Stimulated activated CD4-positive, alpha-beta T cell treated with anti-CD3 and anti-CD28 coated beads, Interleukin-15, amount 100 ng/mL, for 48 hours (primary cell): ENCODE measurements around the gene ATG4B.
"Not testable (repeated sequence)": the region's sequence is repeated elsewhere in the genome, so short reads cannot be mapped to it uniquely, and the experiment has no call there.

Experiments
- DNase-seq, 2 donors: peaks; one replicate each; pipeline ENCODE4 v3.0.0-alpha.2; 2020; ENCODE audit warnings: low read depth in 2 of 2

The ATG4B gene

DNA sequence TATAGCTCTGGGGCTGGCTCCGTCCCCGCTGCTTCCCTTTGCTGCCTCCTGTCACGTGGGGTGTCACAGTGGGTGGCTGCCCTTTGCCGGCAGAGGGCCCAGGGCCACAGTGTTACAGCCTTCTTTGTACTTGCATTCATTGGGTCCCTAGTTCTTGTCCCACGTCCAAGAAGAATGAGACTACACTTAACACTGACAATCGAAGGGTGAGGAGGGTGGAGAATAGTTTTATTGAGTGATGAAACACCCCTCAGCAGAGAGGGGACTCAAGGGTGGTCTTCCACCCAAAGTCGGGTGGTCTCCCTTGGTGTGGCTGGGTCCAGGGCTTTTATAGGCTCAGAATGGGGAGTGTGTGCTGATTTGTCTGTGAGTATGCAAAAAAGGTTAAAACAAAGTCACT is 1.9 kb downstream of the ATG4B start:
- no peak for DNase-seq

DNA sequence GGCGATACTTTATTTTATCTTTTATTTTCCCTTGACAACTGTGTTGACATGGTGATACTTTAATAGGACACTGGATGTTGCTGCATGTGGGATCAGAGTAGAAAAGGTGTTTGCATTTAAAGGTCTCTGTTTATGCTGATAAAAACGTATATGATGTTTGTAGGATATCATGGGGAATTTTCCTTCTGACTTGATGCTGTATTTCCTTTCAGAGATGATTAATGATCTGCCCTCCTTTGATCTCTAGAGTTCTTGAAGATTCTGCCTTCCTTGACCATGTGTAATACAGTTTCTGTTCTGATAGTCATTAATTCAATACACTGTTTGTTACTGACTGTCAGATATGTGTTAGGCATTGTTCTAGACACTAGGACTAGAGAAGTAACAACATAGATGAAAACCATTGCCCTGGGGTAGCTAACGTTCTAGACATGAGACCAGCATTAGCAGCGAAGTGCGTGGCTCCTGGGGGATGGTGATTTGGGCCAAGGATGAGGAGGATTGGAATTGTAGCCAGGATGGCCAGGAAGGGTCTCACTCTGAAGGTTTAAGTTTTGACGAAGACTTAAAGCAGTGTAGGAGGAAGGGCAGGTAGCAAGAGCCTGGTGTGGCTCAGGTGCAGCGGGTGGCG is 2.8 kb downstream of the ATG4B start:
- no peak for DNase-seq

DNA sequence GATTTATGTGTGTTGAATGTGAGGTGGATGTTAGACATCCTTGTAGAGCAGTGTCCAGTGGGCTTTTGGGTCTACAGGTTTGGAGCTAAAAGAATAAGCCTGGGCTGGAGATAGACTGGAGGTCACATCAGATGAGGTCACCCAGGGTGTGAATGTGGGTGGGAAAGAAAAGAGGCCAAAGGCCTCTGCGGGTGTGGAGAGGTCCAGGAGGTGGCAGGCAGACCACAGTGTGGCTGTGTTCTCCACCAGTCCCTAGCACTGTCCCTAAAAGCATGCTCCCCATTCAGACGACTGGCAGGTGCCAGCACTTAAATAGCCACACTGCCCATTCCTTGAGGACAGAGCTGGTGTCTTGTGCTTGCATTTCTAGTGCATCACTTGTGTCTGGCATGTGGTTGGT is 4.1 kb downstream of the ATG4B start:
- DNase-seq = no peak

DNA sequence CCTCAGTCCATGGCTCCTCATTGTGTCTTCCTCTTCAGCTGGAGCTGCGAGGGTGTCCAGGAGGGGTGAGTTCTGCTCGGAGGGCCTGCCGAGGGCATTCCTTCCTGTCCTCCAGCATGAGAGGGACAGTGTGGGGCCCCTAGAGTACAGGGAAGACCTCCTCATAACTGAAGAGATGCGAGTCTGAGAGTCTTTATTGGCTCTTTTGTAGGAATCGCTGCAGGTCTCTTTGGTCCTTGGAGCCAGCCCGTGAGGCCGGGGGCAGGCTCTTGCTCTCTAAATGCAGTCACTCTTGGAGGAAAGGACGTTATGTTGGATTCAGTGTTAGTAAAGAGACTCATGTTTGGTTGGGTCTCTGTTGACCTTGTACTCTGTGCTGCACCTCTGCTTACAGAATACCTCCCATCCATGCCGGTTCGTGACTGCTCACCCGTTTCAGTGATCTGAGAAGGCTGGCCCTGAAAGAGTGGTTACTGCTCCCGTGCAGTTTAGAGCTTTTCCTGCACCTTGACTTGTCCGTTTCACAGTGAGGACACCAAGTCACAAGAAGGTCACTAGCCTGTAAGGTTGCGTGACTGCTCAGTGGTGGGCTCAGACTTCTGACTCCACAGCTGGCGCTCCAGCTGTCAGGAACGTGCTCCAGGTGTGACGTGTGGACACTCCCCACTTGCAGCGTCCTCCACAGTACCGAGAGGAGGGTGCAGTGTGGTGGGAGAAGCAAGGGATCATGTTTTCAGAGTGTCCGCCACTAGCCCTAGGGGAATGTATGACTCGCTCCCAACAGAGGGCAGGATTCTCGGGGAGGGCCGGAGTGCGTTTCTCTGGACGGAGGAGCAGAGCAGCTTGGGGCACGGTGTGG is 7.8 kb downstream of the ATG4B start:
- no peak for DNase-seq

DNA sequence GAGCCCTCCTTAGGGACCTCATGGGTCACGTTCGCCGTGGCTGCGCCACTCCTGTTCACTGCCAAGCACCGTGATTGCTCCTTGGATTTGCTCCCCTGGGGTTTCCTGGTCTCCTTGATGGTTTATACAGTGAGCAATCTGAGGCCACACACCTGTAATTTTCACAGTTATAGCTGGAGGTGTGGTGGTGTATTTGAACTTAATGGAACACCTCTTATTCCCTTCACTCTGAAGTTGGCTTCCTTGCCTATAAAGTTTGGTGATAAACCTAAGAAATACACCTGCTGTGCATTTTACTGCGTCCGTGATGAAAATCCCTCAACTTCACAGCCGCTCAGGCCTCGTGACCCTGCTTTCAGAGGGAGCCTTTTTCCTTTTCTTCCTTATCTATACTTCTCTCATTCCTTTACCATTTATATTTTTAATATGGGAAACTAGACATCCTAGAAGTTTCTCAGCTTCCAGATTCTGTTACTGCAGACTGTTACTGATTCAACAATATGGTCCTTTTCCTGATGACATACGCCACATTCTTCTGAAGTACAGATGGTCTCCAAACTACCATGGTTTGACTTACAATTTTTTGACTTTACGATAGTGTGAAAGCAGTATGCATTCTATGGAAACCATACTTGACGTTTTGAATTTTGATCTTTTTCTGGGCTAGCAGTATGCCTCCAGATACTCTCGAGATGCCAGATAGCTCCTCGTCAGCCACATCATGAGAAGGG is 8.6 kb downstream of the ATG4B start:
- no peak for DNase-seq

DNA sequence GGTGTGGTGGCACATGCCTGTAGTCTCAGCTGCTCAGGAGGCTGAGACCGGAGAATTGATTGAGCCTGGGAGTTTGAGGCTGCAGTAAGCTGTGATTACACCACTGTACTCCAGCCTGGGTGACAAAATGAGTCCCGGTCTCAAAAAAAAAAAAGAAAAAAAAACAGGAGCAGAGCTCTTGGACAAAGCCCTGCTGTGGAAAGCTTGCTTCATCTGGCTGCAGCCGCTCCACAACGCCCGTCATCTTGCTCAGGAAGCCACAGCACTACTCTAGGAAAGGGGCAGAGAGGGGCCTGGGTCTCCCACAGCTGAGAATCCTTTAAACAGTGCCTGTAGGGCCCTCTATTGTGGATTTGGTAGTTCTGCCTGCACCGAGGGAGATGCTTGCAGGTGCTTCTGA is 11.0 kb downstream of the ATG4B start:
- no peak for DNase-seq

DNA sequence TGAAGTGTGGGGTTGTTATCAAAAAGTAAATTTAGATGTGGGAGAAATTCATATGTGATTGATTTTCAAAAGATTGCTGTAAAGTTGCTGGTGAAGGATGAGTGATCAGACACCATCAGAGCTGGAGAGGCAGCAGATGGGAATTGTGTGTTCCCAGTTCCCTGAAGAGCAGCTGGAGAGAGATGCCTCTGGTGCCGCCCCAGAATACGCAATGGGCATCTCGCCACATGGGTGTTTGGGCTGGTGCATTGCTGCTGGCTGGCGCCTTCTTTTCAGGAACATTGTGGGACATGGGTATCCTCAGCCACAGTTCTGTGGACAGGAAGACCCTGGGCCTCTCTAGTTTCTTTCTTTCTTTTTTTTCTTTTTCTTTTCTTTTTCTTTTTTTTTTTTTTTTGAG is 11.9 kb downstream of the ATG4B start:
- no peak for DNase-seq

DNA sequence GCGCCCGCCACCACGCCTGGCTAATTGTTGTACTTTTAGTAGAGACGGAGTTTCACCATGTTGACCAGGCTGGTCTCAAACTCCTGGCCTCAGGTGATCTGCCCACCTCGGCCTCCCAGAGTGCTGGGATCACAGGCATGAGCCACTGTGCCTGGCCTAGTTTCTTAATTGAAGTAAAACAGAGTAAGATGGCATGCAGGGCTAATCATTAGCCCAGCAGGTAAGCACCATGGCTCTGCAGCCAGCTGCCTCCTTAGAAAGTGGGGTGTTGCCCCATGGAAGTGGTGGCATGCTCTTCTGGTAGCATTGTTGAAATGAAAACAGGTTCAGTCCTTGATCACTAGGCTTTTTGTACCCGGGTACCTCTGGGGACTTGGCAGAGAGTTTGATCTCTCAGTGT is 12.4 kb downstream of the ATG4B start:
- DNase-seq = no peak

DNA sequence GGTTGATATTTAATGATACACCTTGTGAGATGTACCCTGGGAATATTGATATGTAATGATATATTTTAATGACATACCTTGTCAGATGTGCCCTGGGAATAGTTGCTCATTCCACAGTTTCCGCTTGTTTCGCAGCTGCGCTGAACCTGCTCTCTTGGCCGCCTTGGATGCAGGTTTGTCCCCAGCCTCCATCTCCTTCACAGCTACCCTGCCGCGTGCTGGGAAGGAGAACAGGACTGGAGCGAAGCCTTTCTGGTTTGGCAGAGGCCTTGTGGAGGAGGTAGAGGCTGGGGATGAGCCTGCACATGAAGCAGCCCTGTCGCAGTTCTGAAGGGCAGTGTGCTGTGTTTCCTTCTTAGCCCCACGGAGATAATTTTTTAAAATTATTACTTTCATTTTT is 14.6 kb downstream of the ATG4B start:
- DNase-seq = no peak

DNA sequence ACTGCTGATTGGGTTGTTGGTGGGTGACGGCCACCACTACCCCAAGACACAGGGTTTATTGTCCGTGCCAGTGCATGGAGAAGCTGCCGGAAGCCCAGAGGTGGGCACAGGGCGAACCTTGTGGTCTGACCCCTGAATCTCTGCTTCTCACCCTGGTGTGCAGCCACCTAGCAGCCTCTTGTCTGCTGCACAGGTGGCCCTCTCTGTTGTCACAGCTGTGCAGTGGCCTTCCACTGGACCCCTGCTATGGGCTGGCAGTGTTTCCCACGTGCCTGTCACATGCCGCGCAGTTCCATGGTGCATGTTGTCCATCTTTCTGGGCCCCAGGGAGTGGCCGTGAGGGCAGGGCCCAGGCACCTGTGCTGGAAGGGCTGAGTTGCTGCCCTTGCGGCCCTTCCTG is 15.2 kb downstream of the ATG4B start:
- DNase-seq = no peak

DNA sequence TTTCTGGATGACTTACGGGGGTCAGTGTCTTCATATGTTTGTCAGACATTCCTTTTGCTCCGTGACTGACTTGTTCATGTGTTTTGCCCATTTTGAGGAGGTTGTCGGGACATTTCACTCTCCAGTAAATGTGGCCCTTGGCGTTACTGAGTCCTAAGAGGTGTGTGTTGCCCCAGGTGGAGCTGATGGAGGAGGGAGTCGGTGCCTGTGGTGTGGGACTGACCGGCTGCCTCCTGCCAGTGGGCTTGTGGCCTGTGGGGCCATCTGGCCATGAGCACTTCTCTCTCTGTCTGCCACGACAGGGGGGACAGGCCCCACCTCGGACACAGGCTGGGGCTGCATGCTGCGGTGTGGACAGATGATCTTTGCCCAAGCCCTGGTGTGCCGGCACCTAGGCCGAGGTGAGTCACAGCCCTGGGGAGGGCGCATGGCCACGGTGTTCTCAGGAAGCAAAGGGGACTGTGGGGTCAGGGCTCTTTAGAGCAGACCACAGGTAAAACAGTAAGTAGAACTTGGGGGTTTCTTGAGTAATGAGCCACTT is 15.8 kb downstream of the ATG4B start:
- no peak for DNase-seq

DNA sequence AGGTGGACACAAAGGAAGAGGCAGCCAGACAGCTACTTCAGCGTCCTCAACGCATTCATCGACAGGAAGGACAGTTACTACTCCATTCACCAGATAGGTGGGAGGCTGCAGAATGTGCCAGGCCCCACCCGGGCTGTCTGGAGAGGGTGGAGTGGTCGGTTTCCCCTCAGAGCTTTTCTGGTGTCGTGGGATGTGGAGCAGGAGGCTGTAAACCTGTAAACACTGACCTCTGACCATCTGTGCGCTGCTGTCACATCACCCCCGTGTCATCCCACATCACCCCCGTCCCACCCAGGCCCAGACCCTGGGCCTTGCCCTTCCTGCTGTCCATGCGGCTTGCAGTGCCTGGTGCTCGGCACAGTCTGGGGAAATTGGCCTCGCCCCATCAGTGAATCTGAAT is 17.1 kb downstream of the ATG4B start:
- DNase-seq = no peak

DNA sequence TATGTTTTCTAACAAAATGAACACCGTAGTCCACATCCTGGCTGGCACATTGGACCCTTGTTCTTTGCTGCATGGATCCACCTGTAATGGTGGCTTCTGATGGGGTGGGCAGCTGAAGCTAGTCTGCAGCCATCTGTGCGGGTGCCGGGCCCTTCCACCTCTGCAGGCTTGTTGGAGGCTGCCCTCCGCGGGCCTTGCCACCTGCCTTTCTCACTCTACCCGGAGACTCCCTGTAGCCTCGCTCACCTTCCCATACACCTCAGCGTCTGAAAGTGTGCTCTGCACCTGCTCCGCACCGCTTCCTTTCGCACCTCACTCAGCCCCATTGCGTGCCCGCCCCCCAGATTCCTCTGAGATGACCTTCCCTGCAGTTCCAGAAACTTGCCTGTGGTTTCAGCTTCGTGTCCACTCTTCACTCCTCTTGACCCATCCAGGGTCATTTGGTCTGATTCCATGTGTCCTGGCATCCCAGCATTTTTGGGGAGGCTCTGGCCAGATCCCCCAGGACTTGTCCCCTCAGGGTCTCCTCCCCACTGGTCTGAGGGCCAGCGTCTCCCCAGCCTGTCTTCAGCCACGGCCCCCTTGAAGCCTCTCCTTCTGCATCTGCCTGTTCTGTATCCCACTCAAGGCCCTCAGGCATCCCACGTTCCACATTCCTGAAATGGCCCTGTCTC is 18.2 kb downstream of the ATG4B start:
- DNase-seq = no peak

DNA sequence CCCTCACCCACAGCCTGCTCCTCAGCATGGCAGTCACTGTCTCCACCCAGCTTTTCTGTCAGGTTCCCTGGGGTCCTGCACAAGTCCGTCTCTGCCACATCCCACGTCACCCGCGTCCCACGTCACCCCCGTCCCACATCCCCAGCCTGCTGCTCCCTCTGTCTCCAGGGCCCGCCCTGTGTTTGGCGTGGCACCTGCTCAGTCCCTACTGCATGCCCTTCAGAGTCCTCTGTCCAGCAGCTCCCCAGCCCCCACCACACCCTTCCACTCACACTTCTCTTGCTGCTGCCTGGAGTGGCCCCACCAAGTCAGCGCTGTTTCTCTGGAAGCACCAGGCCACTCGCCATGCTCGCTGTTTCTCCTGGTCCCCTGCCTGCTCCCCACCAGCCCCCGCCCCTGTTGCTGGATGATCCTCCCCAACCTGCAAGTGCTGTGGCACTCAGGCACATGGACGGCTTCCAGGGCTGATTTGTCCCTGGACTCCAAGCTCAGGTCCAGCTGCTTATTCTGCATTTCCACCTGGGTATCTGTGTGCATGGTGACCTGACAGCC is 18.8 kb downstream of the ATG4B start:
- no peak for DNase-seq

DNA sequence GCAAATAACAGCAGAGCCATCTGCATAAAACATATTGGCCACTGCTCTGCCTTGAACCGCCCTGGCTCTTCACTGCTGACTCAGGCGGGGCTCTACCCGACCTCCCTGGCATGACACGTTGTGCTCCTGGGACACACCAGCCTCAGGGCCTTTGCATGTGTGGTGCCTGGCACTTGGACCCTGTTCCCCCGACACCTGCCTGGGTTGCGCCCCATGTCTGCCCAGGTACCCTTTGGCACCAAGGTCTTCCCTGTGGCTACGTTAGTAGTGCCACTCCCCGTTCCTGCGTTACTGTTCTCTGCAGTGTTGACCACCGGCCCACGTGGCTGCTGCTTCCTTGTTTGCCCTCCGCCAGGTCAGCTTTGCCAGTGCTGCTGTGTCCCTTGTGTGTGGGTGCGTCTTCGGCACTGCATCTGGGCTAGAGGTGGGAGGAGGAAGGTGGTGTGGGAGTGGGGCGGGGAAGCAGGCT is 20.3 kb downstream of the ATG4B start:
- no peak for DNase-seq

DNA sequence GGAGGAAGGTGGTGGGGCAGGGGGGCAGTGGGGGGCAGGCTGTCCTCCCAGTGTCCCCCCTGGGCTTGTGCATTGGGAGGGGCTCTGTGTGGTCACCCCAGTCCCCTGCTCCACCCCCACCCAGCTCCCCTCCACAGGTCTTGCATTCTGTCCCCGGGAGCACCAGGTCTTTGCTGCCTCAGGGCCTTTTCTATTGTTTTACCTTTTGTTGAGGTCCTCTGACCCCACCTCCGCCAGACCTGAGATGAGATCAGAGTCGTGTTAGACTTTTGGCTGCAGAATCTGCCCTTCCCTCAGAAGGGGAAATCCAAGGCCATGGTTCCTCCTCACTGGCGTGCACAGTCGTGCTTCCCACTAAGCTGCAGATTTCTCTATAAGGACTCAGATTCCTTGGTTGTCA is 20.8 kb downstream of the ATG4B start:
- DNase-seq = no peak

DNA sequence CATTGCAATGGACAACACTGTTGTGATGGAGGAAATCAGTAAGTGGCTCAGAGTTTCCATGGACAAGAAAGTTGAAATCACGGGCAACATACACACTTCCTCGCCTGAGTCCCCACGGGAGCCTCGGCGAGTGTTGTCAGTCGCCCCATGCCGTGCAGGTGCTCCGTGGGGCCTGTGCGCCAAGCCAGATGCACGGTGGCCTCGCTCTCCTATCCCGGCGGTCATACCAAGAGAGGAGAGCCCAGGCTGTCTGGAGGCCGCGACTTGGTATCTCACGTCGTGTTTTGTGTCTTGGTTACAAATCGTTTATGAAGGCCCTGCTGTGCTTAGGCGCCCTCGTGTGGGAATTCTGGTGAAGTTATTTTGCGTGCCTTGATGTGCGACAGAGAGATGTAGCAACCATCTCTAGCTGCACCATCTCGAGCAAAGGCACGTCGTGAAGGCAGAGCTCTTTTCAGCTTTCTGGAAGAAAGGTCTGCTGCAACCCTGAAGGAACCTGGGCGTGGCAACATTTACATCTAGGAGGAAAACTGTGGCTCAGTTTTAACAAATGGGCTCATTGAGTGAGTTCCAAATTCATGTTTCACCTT is 21.8 kb downstream of the ATG4B start:
- DNase-seq = peak in 1 of 2 donors; percentile 20

DNA sequence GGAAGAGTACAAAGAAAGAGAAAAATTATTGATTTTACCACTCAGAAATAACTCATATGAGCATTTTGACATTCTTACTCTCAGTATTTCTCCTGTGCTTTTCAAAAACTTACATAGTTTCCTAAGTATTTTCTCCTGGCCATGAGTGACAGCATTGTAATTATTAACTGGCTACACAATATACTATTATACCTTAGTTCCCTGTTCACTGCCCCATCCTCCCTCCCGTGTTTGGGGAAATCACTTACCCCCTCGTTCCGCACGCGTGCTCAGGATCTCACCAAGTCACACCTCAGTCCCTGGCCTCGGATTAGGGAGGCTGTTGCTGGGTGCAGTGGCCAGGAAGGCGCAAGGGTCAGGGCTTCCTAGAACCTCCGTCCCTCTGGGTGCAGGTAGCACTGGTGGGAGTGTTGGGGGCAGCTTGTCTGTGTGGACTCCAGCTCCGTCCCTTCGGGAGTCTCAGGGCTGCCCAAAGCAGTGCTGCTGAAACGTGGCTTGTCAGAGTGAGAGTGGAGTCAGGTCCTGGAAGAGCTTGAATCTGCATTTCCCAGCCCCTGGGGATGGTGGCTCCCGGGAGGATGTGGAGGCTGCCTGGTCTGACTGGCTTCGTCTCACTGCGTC is 23.2 kb downstream of the ATG4B start:
- DNase-seq = no peak

DNA sequence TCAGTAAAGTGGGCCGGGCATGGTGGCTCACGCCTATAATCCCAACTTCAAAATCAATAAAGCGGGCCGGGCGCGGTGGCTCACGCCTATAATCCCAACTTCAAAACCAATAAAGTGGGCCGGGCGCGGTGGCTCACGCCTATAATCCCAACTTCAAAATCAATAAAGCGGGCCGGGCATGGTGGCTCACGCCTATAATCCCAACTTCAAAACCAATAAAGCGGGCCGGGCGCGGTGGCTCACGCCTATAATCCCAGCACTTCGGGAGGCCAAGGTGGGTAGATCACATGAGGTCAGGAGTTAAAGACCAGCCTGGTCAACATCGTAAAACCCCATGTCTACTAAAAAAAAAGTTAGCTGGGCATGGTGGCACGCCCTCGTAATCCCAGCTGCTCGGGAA is 25.2 kb downstream of the ATG4B start:
- not testable (repeated sequence) for DNase-seq

DNA sequence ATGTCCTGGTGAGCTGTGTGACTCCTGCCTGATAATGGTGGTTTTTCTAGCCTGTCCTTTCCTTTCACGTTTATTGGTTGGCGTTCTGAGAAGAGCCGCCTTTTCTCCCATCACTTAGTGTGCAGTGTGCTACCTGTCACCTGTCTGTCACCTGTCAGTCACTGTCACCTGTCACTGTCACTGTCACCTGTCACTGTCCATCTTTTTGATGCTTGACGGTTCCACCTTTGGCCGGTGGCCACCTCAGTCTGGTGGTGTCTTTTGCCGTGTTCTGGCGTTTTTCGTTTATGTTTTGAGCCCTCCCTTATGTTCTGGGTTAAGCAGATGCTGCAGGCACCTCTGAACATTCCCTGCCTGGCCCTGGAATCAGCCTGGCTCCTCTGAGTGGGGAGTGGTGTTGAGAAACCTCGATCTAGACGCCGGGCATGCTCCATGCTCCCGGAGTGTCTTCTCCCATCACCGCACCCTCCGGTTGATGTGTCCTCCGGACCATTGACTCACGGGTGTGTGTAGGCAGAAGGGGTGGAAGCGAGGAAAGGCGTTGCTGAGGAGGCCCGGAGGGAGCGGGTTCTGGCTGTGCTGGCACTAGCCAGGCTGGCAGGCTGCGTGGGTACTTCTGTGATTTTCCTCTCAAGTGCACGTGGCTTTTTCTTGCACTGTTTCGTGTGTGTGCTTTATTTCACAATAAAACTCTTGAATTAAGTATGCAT is 28.4 kb downstream of the ATG4B start:
- no peak for DNase-seq
